IMR-90 (cell line): ENCODE results near the gene FSTL5. TPM values are rescaled to one million over a fixed set of nuclear protein-coding genes. Genes with fewer than 3 reads are reported as not detected.

Experiments used
- ATAC-seq: fragments of 200-7000 bp; cut with Tn5 transposase; 2 replicates; pipeline ENCODE4 v1.9.1; 2020; ENCODE audit warnings: low read depth, mild to moderate bottlenecking, moderate library complexity
- BruUV-seq: library from RNA; stranded (reverse); fragments of 400-500 nt; replicated peaks from 2 replicates; lab custom pipeline; 2021; lab: Mats Ljungman, UMichigan
- CTCF ChIA-PET: fragments of 300-600 bp; formaldehyde crosslinking; extraction: SDS; loops from one replicate; lab custom pipeline; 2021; ENCODE audit warnings: antibody characterized with exemption; lab: Yijun Ruan, JAX
- POLR2A ChIA-PET: fragments of 300-600 bp; sonication (Branson Sonifier 250); formaldehyde crosslinking; loops from one replicate; lab custom pipeline; 2022; ENCODE audit warnings: antibody characterized with exemption; ENCODE audit not compliant: unreplicated experiment; lab: Charles Lee
- DNase-seq: peaks from one replicate; pipeline ENCODE4 v3.0.0; 2013
- H2AFZ ChIP-seq: replicated peaks from 2 replicates; pipeline ENCODE3; 2013; ENCODE audit warnings: low read length, mild to moderate bottlenecking; ENCODE audit not compliant: poor library complexity
- H2AK5ac ChIP-seq: 2 replicates; pipeline ENCODE4 v1.6.1; 2013; ENCODE audit warnings: low read depth, low read length, inconsistent platforms
- H2AK9ac ChIP-seq: replicated peaks from 2 replicates; pipeline ENCODE3; 2013; ENCODE audit warnings: mild to moderate bottlenecking, low read depth, low read length, moderate library complexity; ENCODE audit not compliant: poor library complexity
- H2BK120ac ChIP-seq: 2 replicates; pipeline ENCODE4 v1.6.1; 2013; ENCODE audit warnings: low read depth, low read length, inconsistent platforms
- H2BK15ac ChIP-seq: 3 replicates; pipeline ENCODE4 v1.6.1; 2013; ENCODE audit warnings: low read depth, low read length, inconsistent platforms
- H2BK20ac ChIP-seq: 2 replicates; pipeline ENCODE4 v1.6.1; 2013; ENCODE audit warnings: low read depth, mild to moderate bottlenecking, inconsistent platforms, low read length, moderate library complexity
- H2BK5ac ChIP-seq: 2 replicates; pipeline ENCODE4 v1.6.1; 2013; ENCODE audit warnings: mild to moderate bottlenecking, low read depth, low read length, inconsistent platforms; ENCODE audit not compliant: poor library complexity, severe bottlenecking
- H3K14ac ChIP-seq: replicated peaks from 2 replicates; pipeline ENCODE4 v1.6.1; 2013; ENCODE audit warnings: low read depth, low read length, inconsistent platforms
- H3K18ac ChIP-seq: 2 replicates; pipeline ENCODE4 v1.6.1; 2013; ENCODE audit warnings: low read depth, low read length, control low read depth
- H3K23ac ChIP-seq: 2 replicates; pipeline ENCODE4 v1.6.1; 2013; ENCODE audit warnings: low read depth, low read length, inconsistent platforms
- H3K27ac ChIP-seq: 2 replicates; pipeline ENCODE4 v1.5.1; 2013; ENCODE audit warnings: mild to moderate bottlenecking, control low read depth, low read length; ENCODE audit not compliant: insufficient read depth
- H3K27me3 ChIP-seq: 2 replicates; pipeline ENCODE4 v1.6.1; 2013; ENCODE audit warnings: low read length; ENCODE audit not compliant: control insufficient read depth, insufficient read depth
- H3K36me3 ChIP-seq: 2 replicates; pipeline ENCODE4 v1.6.1; 2013; ENCODE audit warnings: low read length, mixed read lengths; ENCODE audit not compliant: control insufficient read depth, insufficient read depth
- H3K4ac ChIP-seq: 2 replicates; pipeline ENCODE4 v1.6.1; 2013; ENCODE audit warnings: low read depth, low read length, inconsistent platforms
- H3K4me1 ChIP-seq: 2 replicates; pipeline ENCODE4 v1.6.1; 2013; ENCODE audit warnings: low read length, mixed read lengths; ENCODE audit not compliant: control insufficient read depth, insufficient read depth
- H3K4me2 ChIP-seq: 2 replicates; pipeline ENCODE4 v1.6.1; 2013; ENCODE audit warnings: low read depth, mild to moderate bottlenecking, control low read depth, low read length, moderate library complexity
- H3K4me3 ChIP-seq: 2 replicates; pipeline ENCODE4 v1.5.1; 2013; ENCODE audit warnings: low read depth, mild to moderate bottlenecking, control low read depth, low read length, moderate library complexity; ENCODE audit not compliant: insufficient read depth
- H3K56ac ChIP-seq: 2 replicates; pipeline ENCODE4 v1.6.1; 2013; ENCODE audit warnings: low read length, inconsistent platforms; ENCODE audit not compliant: insufficient read depth; ENCODE audit errors: extremely low read depth
- H3K79me1 ChIP-seq, 2 experiments: 2 replicates each; pipeline ENCODE4 v1.6.1; 2013; ENCODE audit warnings: low read length in 2 of 2, inconsistent platforms in 1 of 2, low read depth in 1 of 2
- H3K9ac ChIP-seq: 2 replicates; pipeline ENCODE4 v1.6.1; 2013; ENCODE audit warnings: low read depth, low read length, control low read depth
- H3K9me1 ChIP-seq: 2 replicates; pipeline ENCODE4 v1.6.1; 2013; ENCODE audit warnings: low read length, inconsistent platforms; ENCODE audit not compliant: insufficient read depth
- H3K9me3 ChIP-seq: 2 replicates; pipeline ENCODE4 v1.6.1; 2013; ENCODE audit warnings: low read length; ENCODE audit not compliant: control insufficient read depth, insufficient read depth
- H4K20me1 ChIP-seq: 2 replicates; pipeline ENCODE4 v1.6.1; 2013; ENCODE audit warnings: low read length, inconsistent platforms; ENCODE audit not compliant: insufficient read depth
- H4K5ac ChIP-seq: 2 replicates; pipeline ENCODE4 v1.6.1; 2013; ENCODE audit warnings: mild to moderate bottlenecking, low read depth, low read length, control low read depth
- H4K8ac ChIP-seq, 2 experiments: 2 replicates each; pipeline ENCODE4 v1.6.1; 2013; ENCODE audit warnings: low read depth in 2 of 2, low read length in 2 of 2, control low read depth in 1 of 2, inconsistent platforms in 1 of 2
- H4K91ac ChIP-seq: 2 replicates; pipeline ENCODE4 v1.6.1; 2013; ENCODE audit warnings: low read depth, low read length, inconsistent platforms; ENCODE audit not compliant: insufficient read depth
- BHLHE40 ChIP-seq: fragments of 150-350 bp; IDR thresholded peaks from 2 replicates; pipeline ENCODE4 v1.6.1; 2016; ENCODE audit warnings: mild to moderate bottlenecking, low read depth, low read length
- CEBPB ChIP-seq: IDR thresholded peaks from 2 replicates; pipeline ENCODE4 v1.6.1; 2012; ENCODE audit warnings: low read depth, low read length, improper control_type of control experiment
- CHD1 ChIP-seq: IDR thresholded peaks from 2 replicates; pipeline ENCODE4 v1.6.1; 2012; ENCODE audit warnings: low read depth, low read length, improper control_type of control experiment
- CTCF ChIP-seq: conservative IDR thresholded peaks from 2 replicates; pipeline ENCODE4 v1.5.1; 2012; ENCODE audit warnings: mild to moderate bottlenecking, low read depth, low read length, improper control_type of control experiment
- FOS ChIP-seq: fragments of 150-350 bp; IDR thresholded peaks from 2 replicates; pipeline ENCODE4 v1.6.1; 2016; ENCODE audit warnings: low read depth, low read length
- MAFK ChIP-seq: IDR thresholded peaks from 2 replicates; pipeline ENCODE4 v1.6.1; 2012; ENCODE audit warnings: low read depth, low read length, improper control_type of control experiment
- MAZ ChIP-seq: IDR thresholded peaks from 2 replicates; pipeline ENCODE4 v1.6.1; 2012; ENCODE audit warnings: low read depth, mild to moderate bottlenecking, low read length, improper control_type of control experiment, moderate library complexity, borderline replicate concordance
- MXI1 ChIP-seq: IDR thresholded peaks from 2 replicates; pipeline ENCODE4 v1.6.1; 2012; ENCODE audit warnings: low read depth, mild to moderate bottlenecking, low read length, moderate library complexity, borderline replicate concordance
- NFE2L2 ChIP-seq: fragments of 150-350 bp; IDR thresholded peaks from 2 replicates; pipeline ENCODE4 v1.6.1; 2016; ENCODE audit warnings: low read depth, mild to moderate bottlenecking, low read length
- POLR2A ChIP-seq: IDR thresholded peaks from 2 replicates; pipeline ENCODE4 v1.6.1; 2012; ENCODE audit warnings: mild to moderate bottlenecking, low read depth, low read length
- RAD21 ChIP-seq: IDR thresholded peaks from 2 replicates; pipeline ENCODE4 v1.6.1; 2012; ENCODE audit warnings: low read length, improper control_type of control experiment
- RCOR1 ChIP-seq: IDR thresholded peaks from 2 replicates; pipeline ENCODE4 v1.6.1; 2012; ENCODE audit warnings: mild to moderate bottlenecking, low read length, improper control_type of control experiment; ENCODE audit not compliant: insufficient replicate concordance
- SMC3 ChIP-seq: fragments of 150-350 bp; IDR thresholded peaks from 2 replicates; pipeline ENCODE4 v1.6.1; 2016; ENCODE audit warnings: low read depth, mild to moderate bottlenecking, antibody characterized with exemption, low read length, moderate library complexity
- USF2 ChIP-seq: fragments of 150-350 bp; IDR thresholded peaks from 2 replicates; pipeline ENCODE4 v1.6.1; 2017; ENCODE audit warnings: mild to moderate bottlenecking, antibody characterized with exemption, low read length, low read depth
- WGBS, 2 experiments: methylation state at CpG; one replicate each; pipeline versions ENCODE4 v1.1.5 to v1.1.7; 2013; ENCODE audit warnings: missing lambda C conversion rate in 2 of 2; ENCODE audit not compliant: insufficient read length in 1 of 2; ENCODE audit errors: extremely low coverage in 2 of 2; 5-methylcytosine and 5-hydroxymethylcytosine counted together
- dilution Hi-C: fragments of 300-500 bp; cut with HindIII; formaldehyde crosslinking; loops from one replicate; pipeline ENCODE4 v1.14.3; 2018; ENCODE audit warnings: low sequenced_read_pairs; ENCODE audit not compliant: unreplicated experiment
- in situ Hi-C: fragments of 300-500 bp; cut with MboI; formaldehyde crosslinking; loops from 3 replicates; pipeline ENCODE4 v1.14.3; 2019; ENCODE audit warnings: low sequenced_read_pairs, inconsistent platforms, mixed read lengths
- intact Hi-C: fragments of 100-400 bp; cut with micrococcal nuclease; formaldehyde crosslinking; loops from 2 replicates; pipeline ENCODE4 v1.10.0; 2022
- polyA plus RNA-seq, 3 experiments: library from polyadenylated mRNA; depleted of rRNA; stranded (reverse); fragments of >200 nt; gene quantifications; 2 replicates each; pipeline ENCODE4 v1.2.3, GENCODE V29; 2012; ENCODE audit warnings: low replicate concordance in 1 of 3
- total RNA-seq: library from RNA; depleted of rRNA; stranded (reverse); fragments of >200 nt; gene quantifications from 2 replicates; pipeline ENCODE4 v1.2.3, GENCODE V29; 2012
- TF ChIP-seq, protein P1 (sequence below): fragments of 150-350 bp; IDR thresholded peaks from 2 replicates; pipeline ENCODE4 v1.6.1; 2016; ENCODE audit warnings: low read depth, mild to moderate bottlenecking, low read length, moderate library complexity, borderline replicate concordance

Gene FSTL5
- total and polyA plus RNA-seq, 2 of the 4 experiments (the other 2 are of a cell fraction), result under 0.01 TPM; not detected in 1

GRCh38 chr4:161920304-161921052 lies 243.3 kb downstream of the FSTL5 start:
- BruUV-seq, result no TSS peak

More at GRCh38 chr4:161920304-161921052, 243.3 kb downstream of the FSTL5 start:
- Histone ChIP-seq H3K14ac (no peak overlapping the region), H3K18ac (no peak overlapping the region), H4K8ac (no peak overlapping the region), H2AK5ac (no peak overlapping the region), H4K91ac (no peak overlapping the region), H3K4ac (no peak overlapping the region), H2BK120ac (no peak overlapping the region), H3K23ac (no peak overlapping the region), H2AFZ (no peak overlapping the region), H3K36me3 (no peaks in the 10 kb centered on the region), H2AK9ac (no peak overlapping the region), H3K9ac (no peak overlapping the region), H4K20me1 (no peaks in the 10 kb centered on the region), H2BK15ac (no peak overlapping the region), H3K4me2 (no peak overlapping the region), H3K9me1 (no peaks in the 10 kb centered on the region), H3K27ac (no peak overlapping the region), H3K27me3 (no peaks in the 10 kb centered on the region), H3K4me3 (no peak overlapping the region), H2BK5ac (no peak overlapping the region), H3K4me1 (no peaks in the 10 kb centered on the region), H2BK20ac (no peak overlapping the region), H4K5ac (no peak overlapping the region), H3K79me1 (no peaks in the 10 kb centered on the region), H3K9me3 (no peaks in the 10 kb centered on the region), H3K56ac (no peak overlapping the region)
- intact Hi-C loops, result no loop called here
- TF ChIP-seq RCOR1 (no peak), CHD1 (no peak), NFE2L2 (no peak), FOS (no peak), MAZ (no peak), CEBPB (no peak), SMC3 (no peak), POLR2A (no peak), RAD21 (no peak), USF2 (no peak), MXI1 (no peak), MAFK (no peak), BHLHE40 (no peak), CTCF (no peak)
- TF ChIP-seq, protein P1, sequence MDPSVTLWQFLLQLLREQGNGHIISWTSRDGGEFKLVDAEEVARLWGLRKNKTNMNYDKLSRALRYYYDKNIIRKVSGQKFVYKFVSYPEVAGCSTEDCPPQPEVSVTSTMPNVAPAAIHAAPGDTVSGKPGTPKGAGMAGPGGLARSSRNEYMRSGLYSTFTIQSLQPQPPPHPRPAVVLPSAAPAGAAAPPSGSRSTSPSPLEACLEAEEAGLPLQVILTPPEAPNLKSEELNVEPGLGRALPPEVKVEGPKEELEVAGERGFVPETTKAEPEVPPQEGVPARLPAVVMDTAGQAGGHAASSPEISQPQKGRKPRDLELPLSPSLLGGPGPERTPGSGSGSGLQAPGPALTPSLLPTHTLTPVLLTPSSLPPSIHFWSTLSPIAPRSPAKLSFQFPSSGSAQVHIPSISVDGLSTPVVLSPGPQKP, result no peak
- ATAC-seq, result no peak
- ChIA-PET CTCF (no interaction called here), POLR2A (no interaction called here)
- dilution Hi-C loops, result no loop called here
- WGBS, 2 experiments, result 0% methylated on average over 1 of the region's 3 CpGs; no CpG with 5 or more reads in 1 of the 2 experiments
- no peak for DNase-seq
- in situ Hi-C loops, result no loop called here
